ENCODE measurements around the gene SERPINA3.

SERPINA3 gene

DNA sequence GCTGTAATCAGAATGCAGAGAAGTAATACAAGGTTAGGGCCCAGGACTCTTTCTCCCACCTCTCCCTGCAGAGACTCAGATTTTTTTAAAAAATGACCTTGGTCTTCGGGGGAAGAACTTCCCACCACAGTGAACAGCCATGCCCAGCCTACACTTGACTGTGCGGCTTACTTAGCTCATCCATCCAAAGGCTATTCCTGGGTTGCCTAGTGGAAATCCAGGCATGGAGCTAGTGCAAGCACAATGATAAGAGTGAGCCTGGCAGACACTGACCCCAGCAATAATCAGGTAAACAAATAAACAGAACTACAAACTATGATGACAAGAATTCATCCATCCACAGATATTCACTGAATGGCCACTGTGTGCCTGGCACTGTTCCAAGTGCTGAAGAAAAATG is 16.3 kb upstream of the SERPINA3 start:
- Histone ChIP-seq H3K27me3 (replicated peaks in 2 of 5; ENCODE audit: control insufficient read depth in 4 of 5, insufficient read depth in 5 of 5, low read length in 4 of 5) (peaks cover 0 to 6% (median 0%) of the 10 kb centered on the region in 5 experiments), H3K9me3 (ENCODE audit: control extremely low read depth in 1 of 5, control insufficient read depth in 4 of 5, insufficient read depth in 2 of 5, low read depth in 1 of 5, low read length in 4 of 5) (no peaks in the 10 kb centered on the region), H3K4me3 (ENCODE audit: control insufficient read depth in 1 of 7, extremely low read depth in 1 of 7, insufficient read depth in 4 of 7, low read depth in 2 of 7, low read length in 6 of 7) (no peak overlapping the region), H3K4me1 (ENCODE audit: control extremely low read depth in 1 of 4, control insufficient read depth in 4 of 4, insufficient read depth in 4 of 4, low read length in 3 of 4) (no peaks in the 10 kb centered on the region), H3K27ac (ENCODE audit: insufficient read depth in 1 of 2, low read depth in 1 of 2, low read length in 2 of 2, poor library complexity in 1 of 2, severe bottlenecking in 2 of 2) (no peak overlapping the region), H3K36me3 (ENCODE audit: control insufficient read depth in 4 of 4, insufficient read depth in 4 of 4, low read length in 3 of 4) (no peaks in the 10 kb centered on the region)
- 50% methylated on average over 2 of the region's 2 CpGs for WGBS (ENCODE audit: insufficient coverage)
- DNase-seq, result no peak
- ChIA-PET POLR2A (no interaction called here), CTCF (no interaction called here)

GRCh38 chr14:94596361-94596760 is 15.8 kb upstream of the SERPINA3 start:
- Histone ChIP-seq H3K27me3 (replicated peaks in 2 of 5; ENCODE audit: control insufficient read depth in 4 of 5, insufficient read depth in 5 of 5, low read length in 4 of 5) (peaks cover 0 to 6% (median 0%) of the 10 kb centered on the region in 5 experiments), H3K36me3 (ENCODE audit: control insufficient read depth in 4 of 4, insufficient read depth in 4 of 4, low read length in 3 of 4) (no peaks in the 10 kb centered on the region), H3K4me1 (ENCODE audit: control extremely low read depth in 1 of 4, control insufficient read depth in 4 of 4, insufficient read depth in 4 of 4, low read length in 3 of 4) (no peaks in the 10 kb centered on the region), H3K9me3 (ENCODE audit: control extremely low read depth in 1 of 5, control insufficient read depth in 4 of 5, insufficient read depth in 2 of 5, low read depth in 1 of 5, low read length in 4 of 5) (no peaks in the 10 kb centered on the region), H3K4me3 (ENCODE audit: control insufficient read depth in 1 of 7, extremely low read depth in 1 of 7, insufficient read depth in 4 of 7, low read depth in 2 of 7, low read length in 6 of 7) (no peak overlapping the region), H3K27ac (ENCODE audit: insufficient read depth in 1 of 2, low read depth in 1 of 2, low read length in 2 of 2, poor library complexity in 1 of 2, severe bottlenecking in 2 of 2) (no peak overlapping the region)
- WGBS (ENCODE audit: insufficient coverage), result 85% methylated on average over 8 of the region's 9 CpGs
- no peak for DNase-seq
- ChIA-PET CTCF (no interaction called here), POLR2A (no interaction called here)

- Histone ChIP-seq H3K36me3 (ENCODE audit: control insufficient read depth in 4 of 4, insufficient read depth in 4 of 4, low read length in 3 of 4) (no peaks in the 10 kb centered on the region), H3K4me1 (ENCODE audit: control extremely low read depth in 1 of 4, control insufficient read depth in 4 of 4, insufficient read depth in 4 of 4, low read length in 3 of 4) (no peaks in the 10 kb centered on the region), H3K27me3 (replicated peaks in 2 of 5; ENCODE audit: control insufficient read depth in 4 of 5, insufficient read depth in 5 of 5, low read length in 4 of 5) (peaks cover 0 to 6% (median 0%) of the 10 kb centered on the region in 5 experiments), H3K27ac (ENCODE audit: insufficient read depth in 1 of 2, low read depth in 1 of 2, low read length in 2 of 2, poor library complexity in 1 of 2, severe bottlenecking in 2 of 2) (no peak overlapping the region), H3K9me3 (ENCODE audit: control extremely low read depth in 1 of 5, control insufficient read depth in 4 of 5, insufficient read depth in 2 of 5, low read depth in 1 of 5, low read length in 4 of 5) (no peaks in the 10 kb centered on the region), H3K4me3 (ENCODE audit: control insufficient read depth in 1 of 7, extremely low read depth in 1 of 7, insufficient read depth in 4 of 7, low read depth in 2 of 7, low read length in 6 of 7) (no peak overlapping the region)
- POLR2A ChIA-PET, result no interaction called here
- DNase-seq, result no peak
- CTCF ChIA-PET, result no interaction called here
- WGBS (ENCODE audit: insufficient coverage), result 87% methylated on average over 5 of the region's 5 CpGs
These were observed 14.4 kb upstream of the SERPINA3 start for GRCh38 chr14:94597788-94598187.

DNA sequence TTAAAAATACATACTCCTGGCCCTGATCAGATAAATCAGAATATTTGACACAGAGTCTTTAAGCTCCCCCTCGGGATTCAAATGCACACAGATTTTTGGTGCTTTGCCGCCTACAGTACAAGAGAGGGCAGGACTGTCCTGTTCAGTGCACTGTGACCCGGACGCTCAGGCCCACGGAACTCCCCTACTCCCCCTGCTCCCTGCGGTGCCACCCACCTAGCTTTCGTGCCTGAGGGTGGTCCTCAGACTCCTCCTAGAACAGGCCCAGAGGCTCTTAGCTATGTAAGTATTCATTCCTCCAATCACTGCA is 13.7 kb upstream of the SERPINA3 start:
- WGBS (ENCODE audit: insufficient coverage), result 88% methylated on average over 4 of the region's 7 CpGs
- Histone ChIP-seq H3K9me3 (ENCODE audit: control extremely low read depth in 1 of 5, control insufficient read depth in 4 of 5, insufficient read depth in 2 of 5, low read depth in 1 of 5, low read length in 4 of 5) (no peaks in the 10 kb centered on the region), H3K27me3 (replicated peaks in 2 of 5; ENCODE audit: control insufficient read depth in 4 of 5, insufficient read depth in 5 of 5, low read length in 4 of 5) (peaks cover 0 to 6% (median 0%) of the 10 kb centered on the region in 5 experiments), H3K4me1 (ENCODE audit: control extremely low read depth in 1 of 4, control insufficient read depth in 4 of 4, insufficient read depth in 4 of 4, low read length in 3 of 4) (no peaks in the 10 kb centered on the region), H3K36me3 (ENCODE audit: control insufficient read depth in 4 of 4, insufficient read depth in 4 of 4, low read length in 3 of 4) (no peaks in the 10 kb centered on the region), H3K27ac (ENCODE audit: insufficient read depth in 1 of 2, low read depth in 1 of 2, low read length in 2 of 2, poor library complexity in 1 of 2, severe bottlenecking in 2 of 2) (no peak overlapping the region), H3K4me3 (ENCODE audit: control insufficient read depth in 1 of 7, extremely low read depth in 1 of 7, insufficient read depth in 4 of 7, low read depth in 2 of 7, low read length in 6 of 7) (no peak overlapping the region)
- ChIA-PET POLR2A (no interaction called here), CTCF (no interaction called here)
- DNase-seq, result no peak

GRCh38 chr14:94598816-94599655 is 13.2 kb upstream of the SERPINA3 start:
- POLR2A ChIA-PET, result no interaction called here
- Histone ChIP-seq H3K4me1 (ENCODE audit: control extremely low read depth in 1 of 4, control insufficient read depth in 4 of 4, insufficient read depth in 4 of 4, low read length in 3 of 4) (no peaks in the 10 kb centered on the region), H3K36me3 (ENCODE audit: control insufficient read depth in 4 of 4, insufficient read depth in 4 of 4, low read length in 3 of 4) (no peaks in the 10 kb centered on the region), H3K27ac (ENCODE audit: insufficient read depth in 1 of 2, low read depth in 1 of 2, low read length in 2 of 2, poor library complexity in 1 of 2, severe bottlenecking in 2 of 2) (no peak overlapping the region), H3K9me3 (ENCODE audit: control extremely low read depth in 1 of 5, control insufficient read depth in 4 of 5, insufficient read depth in 2 of 5, low read depth in 1 of 5, low read length in 4 of 5) (no peaks in the 10 kb centered on the region), H3K27me3 (replicated peaks in 2 of 5; ENCODE audit: control insufficient read depth in 4 of 5, insufficient read depth in 5 of 5, low read length in 4 of 5) (peaks cover 0 to 6% (median 0%) of the 10 kb centered on the region in 5 experiments), H3K4me3 (ENCODE audit: control insufficient read depth in 1 of 7, extremely low read depth in 1 of 7, insufficient read depth in 4 of 7, low read depth in 2 of 7, low read length in 6 of 7) (no peak overlapping the region)
- DNase-seq, result no peak
- CTCF ChIA-PET, result no interaction called here
- WGBS (ENCODE audit: insufficient coverage), result 79% methylated on average over 9 of the region's 11 CpGs

GRCh38 chr14:94599656-94600004 is 12.6 kb upstream of the SERPINA3 start:
- WGBS (ENCODE audit: insufficient coverage), result 11% methylated on average over 2 of the region's 3 CpGs
- Histone ChIP-seq H3K27ac (ENCODE audit: insufficient read depth in 1 of 2, low read depth in 1 of 2, low read length in 2 of 2, poor library complexity in 1 of 2, severe bottlenecking in 2 of 2) (no peak overlapping the region), H3K9me3 (ENCODE audit: control extremely low read depth in 1 of 5, control insufficient read depth in 4 of 5, insufficient read depth in 2 of 5, low read depth in 1 of 5, low read length in 4 of 5) (no peaks in the 10 kb centered on the region), H3K27me3 (replicated peaks in 2 of 5; ENCODE audit: control insufficient read depth in 4 of 5, insufficient read depth in 5 of 5, low read length in 4 of 5) (peaks cover 0 to 6% (median 0%) of the 10 kb centered on the region in 5 experiments), H3K36me3 (ENCODE audit: control insufficient read depth in 4 of 4, insufficient read depth in 4 of 4, low read length in 3 of 4) (no peaks in the 10 kb centered on the region), H3K4me1 (ENCODE audit: control extremely low read depth in 1 of 4, control insufficient read depth in 4 of 4, insufficient read depth in 4 of 4, low read length in 3 of 4) (no peaks in the 10 kb centered on the region), H3K4me3 (ENCODE audit: control insufficient read depth in 1 of 7, extremely low read depth in 1 of 7, insufficient read depth in 4 of 7, low read depth in 2 of 7, low read length in 6 of 7) (no peak overlapping the region)
- no peak for DNase-seq
- ChIA-PET CTCF (no interaction called here), POLR2A (no interaction called here)

DNA sequence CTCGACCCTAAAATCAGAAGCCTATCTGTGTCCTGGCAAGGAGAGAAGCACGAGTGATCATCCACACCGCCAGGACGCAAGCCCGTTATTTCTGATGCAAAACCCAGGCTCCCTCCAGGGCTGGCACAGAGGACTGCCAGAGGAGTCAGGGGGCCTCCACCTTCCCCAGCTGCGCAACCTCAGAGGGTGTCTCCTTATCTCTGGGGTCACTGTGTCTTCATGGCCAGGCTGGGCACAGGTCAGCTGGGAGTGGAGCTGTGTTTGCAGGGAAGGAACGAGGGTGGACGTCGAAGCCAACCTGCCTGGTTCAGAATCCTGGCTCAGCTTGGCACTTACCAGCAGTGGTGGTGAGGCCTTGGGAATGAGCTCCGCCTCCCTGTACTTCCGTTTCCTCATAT is 12.0 kb upstream of the SERPINA3 start:
- 78% methylated on average over 11 of the region's 11 CpGs for WGBS (ENCODE audit: insufficient coverage)
- H3K9me3 ChIP-seq (ENCODE audit: control extremely low read depth in 1 of 5, control insufficient read depth in 4 of 5, insufficient read depth in 2 of 5, low read depth in 1 of 5, low read length in 4 of 5), result no peaks in the 10 kb centered on the region
- H3K27ac ChIP-seq (ENCODE audit: insufficient read depth in 1 of 2, low read depth in 1 of 2, low read length in 2 of 2, poor library complexity in 1 of 2, severe bottlenecking in 2 of 2), result no peak overlapping the region
- H3K27me3 ChIP-seq (replicated peaks in 2 of 5; ENCODE audit: control insufficient read depth in 4 of 5, insufficient read depth in 5 of 5, low read length in 4 of 5), result peaks cover 0 to 10% (median 0%) of the 10 kb centered on the region in 5 experiments
- no peaks in the 10 kb centered on the region for H3K4me1 ChIP-seq (ENCODE audit: control extremely low read depth in 1 of 4, control insufficient read depth in 4 of 4, insufficient read depth in 4 of 4, low read length in 3 of 4)
- no peak for DNase-seq
- ChIA-PET POLR2A (no interaction called here), CTCF (no interaction called here)
- no peaks in the 10 kb centered on the region for H3K36me3 ChIP-seq (ENCODE audit: control insufficient read depth in 4 of 4, insufficient read depth in 4 of 4, low read length in 3 of 4)
- H3K4me3 ChIP-seq (ENCODE audit: control insufficient read depth in 1 of 7, extremely low read depth in 1 of 7, insufficient read depth in 4 of 7, low read depth in 2 of 7, low read length in 6 of 7), result no peak overlapping the region

Data from common myeloid progenitor, CD34-positive (primary cell).